ENCODE results near the gene SLC35B3.

The SLC35B3 gene

GRCh38 chr6:8375916-8376315, 59.4 kb downstream of the SLC35B3 start:
- TF ChIP-seq CTCF (IDR thresholded peaks at IDR 0.05; ENCODE audit: low read depth, low read length): no peak
- no peak for DNase-seq (ENCODE audit: low read depth in 2 of 2)
- H3K4me3 ChIP-seq (replicated peaks in 1 of 2; ENCODE audit: low read depth in 2 of 2, low read length in 2 of 2): no peak overlapping the region

Measured in cardiac fibroblast (primary cell).